Liver (tissue), 9 donors: ENCODE data around the gene DPY19L1. TPM values are rescaled to one million over a fixed set of nuclear protein-coding genes. Genes with fewer than 3 reads are reported as not detected.
"Not testable (repeated sequence)": the region's sequence is repeated elsewhere in the genome, so short reads cannot be mapped to it uniquely, and the experiment has no call there.

Source experiments
- DNase-seq: peaks from one replicate; pipeline ENCODE4 v3.0.0-alpha.2; 2017; ENCODE audit warnings: low spot score
- H3K27ac ChIP-seq, 2 donors: one replicate each; pipeline ENCODE4 v1.7.0; 2013; ENCODE audit warnings: inconsistent platforms in 2 of 2, low read length in 2 of 2, control low read depth in 1 of 2, low read depth in 1 of 2, mild to moderate bottlenecking in 1 of 2
- H3K27me3 ChIP-seq, 4 donors: one replicate each; pipeline versions ENCODE4 v1.6.1 to v1.7.0; 2013; ENCODE audit warnings: low read length in 3 of 4, inconsistent platforms in 1 of 4, mild to moderate bottlenecking in 1 of 4, moderate library complexity in 1 of 4; ENCODE audit not compliant: control insufficient read depth in 4 of 4, insufficient read depth in 4 of 4
- H3K36me3 ChIP-seq, 4 donors: one replicate each; pipeline versions ENCODE4 v1.6.1 to v1.7.0; 2013; ENCODE audit warnings: low read length in 3 of 4, mild to moderate bottlenecking in 3 of 4, low read depth in 1 of 4, moderate library complexity in 1 of 4; ENCODE audit not compliant: control insufficient read depth in 4 of 4, insufficient read depth in 3 of 4
- H3K4me1 ChIP-seq, 4 donors: one replicate each; pipeline versions ENCODE4 v1.6.1 to v1.7.0; 2013; ENCODE audit warnings: low read length in 3 of 4, mild to moderate bottlenecking in 3 of 4, moderate library complexity in 1 of 4; ENCODE audit not compliant: control insufficient read depth in 4 of 4, insufficient read depth in 4 of 4
- H3K4me3 ChIP-seq, 3 donors: one replicate each; pipeline versions ENCODE4 v1.6.1 to v1.7.0; 2013; ENCODE audit warnings: low read length in 3 of 3, control low read depth in 1 of 3, low read depth in 1 of 3, mild to moderate bottlenecking in 1 of 3
- H3K9ac ChIP-seq, 2 donors: one replicate each; pipeline ENCODE4 v1.7.0; 2013; ENCODE audit warnings: low read length in 2 of 2, mild to moderate bottlenecking in 2 of 2, moderate library complexity in 2 of 2, control low read depth in 1 of 2, low read depth in 1 of 2
- H3K9me3 ChIP-seq, 4 donors: one replicate each; pipeline versions ENCODE4 v1.6.1 to v1.7.0; 2013; ENCODE audit warnings: low read length in 3 of 4; ENCODE audit not compliant: control insufficient read depth in 4 of 4
- CTCF ChIP-seq: fragments of 150-350 bp; IDR thresholded peaks from 2 replicates; pipeline ENCODE4 v1.5.1; 2017; ENCODE audit warnings: improper control_type of control experiment, low read depth, low read length; ENCODE audit not compliant: missing input control
- RAD21 ChIP-seq, 2 donors: IDR thresholded peaks; 2 replicates each; pipeline ENCODE4 v1.6.1; 2016; ENCODE audit warnings: antibody characterized with exemption in 2 of 2, mild to moderate bottlenecking in 2 of 2
- REST ChIP-seq: IDR thresholded peaks from 2 replicates; pipeline ENCODE4 v1.6.1; 2016; ENCODE audit warnings: antibody characterized with exemption, mild to moderate bottlenecking
- WGBS: extraction: QIAGEN DNeasy Blood & Tissue Kit; methylation state at CpG from one replicate; pipeline ENCODE4 v1.1.7; 2013; 5-methylcytosine and 5-hydroxymethylcytosine counted together
- polyA plus RNA-seq, 2 donors: library from polyadenylated mRNA; stranded (reverse) in 1 of 2; unstranded in 1 of 2; fragments of 200-250 nt in 1 of 2; fragments of >200 nt in 1 of 2; fragmentation: Nextera tagmentation in 1 of 2; extraction: Ambion mirVana in 1 of 2; gene quantifications; one replicate each; pipeline versions ENCODE4 v1.2.1 to v1.2.3, GENCODE V29; 2013 to 2015
- total RNA-seq, 2 donors: library from RNA; depleted of rRNA; stranded (reverse); fragments of >200 nt; gene quantifications; one replicate each; pipeline ENCODE4 v1.2.3, GENCODE V29; 2014
- donor health status: healthy.
- donor health status: healthy.
- donor health status: healthy.
- donor health status: healthy.
- donor health status: healthy.

The DPY19L1 gene
- total and polyA plus RNA-seq, 4 donors: 3.9 to 24.2 (median 16.9) TPM

- WGBS: 60% methylated on average over 5 of the region's 5 CpGs
- Histone ChIP-seq H3K4me3 (no peak overlapping the region), H3K9me3 (no peaks in the 10 kb centered on the region), H3K27ac (no peak overlapping the region), H3K36me3 (peaks cover 0 to 4% (median under 1%) of the 10 kb centered on the region in 4 donors), H3K9ac (no peak overlapping the region), H3K27me3 (no peaks in the 10 kb centered on the region), H3K4me1 (no peaks in the 10 kb centered on the region)
- DNase-seq: peak; percentile 71
- peak in 1 of 2 donors; percentile 32 for TF ChIP-seq RAD21 (IDR thresholded peaks at IDR 0.05)
- TF ChIP-seq REST: no peak
- peak; percentile 6 for TF ChIP-seq CTCF
These were observed 109.2 kb downstream of the DPY19L1 start for GRCh38 chr7:34928052-34928451.

DNA sequence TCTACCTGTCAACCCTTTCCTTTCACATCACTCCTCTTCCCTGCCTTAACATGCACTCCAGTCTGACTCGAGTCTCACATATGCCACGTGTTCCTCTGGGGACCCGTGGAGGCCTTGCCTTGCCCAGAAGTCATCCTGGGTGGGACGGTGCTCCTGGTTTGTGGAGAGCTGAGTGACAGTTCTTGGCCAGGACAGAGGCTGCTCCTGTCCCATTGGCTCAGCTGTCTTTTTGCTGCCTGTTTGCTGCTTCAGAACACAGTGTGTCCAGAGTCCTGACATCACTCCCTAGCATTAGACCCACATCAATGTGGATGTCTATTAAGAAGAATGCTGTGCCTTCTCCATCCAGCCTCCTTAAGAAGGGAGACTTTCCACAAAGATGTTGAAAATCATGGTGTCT lies 116.8 kb downstream of the DPY19L1 start:
- not testable (repeated sequence) for H3K9me3 ChIP-seq, H3K36me3 ChIP-seq, H3K9ac ChIP-seq, H3K4me3 ChIP-seq, DNase-seq, H3K27me3 ChIP-seq, H3K27ac ChIP-seq, H3K4me1 ChIP-seq
- WGBS: 86% methylated on average over 4 of the region's 4 CpGs

DNA sequence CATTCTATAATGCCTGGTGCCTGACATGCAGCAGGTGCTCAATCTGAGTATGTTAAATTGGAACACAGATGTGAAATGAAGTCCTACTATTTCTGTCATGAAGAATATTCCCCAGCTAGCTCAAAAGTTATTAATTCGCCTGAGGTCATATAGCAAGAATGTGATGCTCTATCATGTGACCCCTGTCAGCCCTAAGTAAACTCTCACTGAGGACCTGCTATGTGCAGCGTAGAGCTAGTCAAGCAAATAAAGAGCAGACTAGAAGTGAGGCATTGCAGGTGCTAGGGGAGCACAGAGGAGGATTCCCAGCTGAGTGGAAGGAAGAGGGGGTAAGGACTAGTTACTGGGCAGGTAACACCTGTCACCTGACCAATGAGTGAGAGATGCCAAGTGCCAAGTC lies 118.2 kb downstream of the DPY19L1 start:
- not testable (repeated sequence) for H3K27ac ChIP-seq, H3K36me3 ChIP-seq, H3K4me3 ChIP-seq, DNase-seq, H3K9ac ChIP-seq, H3K27me3 ChIP-seq, H3K4me1 ChIP-seq, H3K9me3 ChIP-seq
- WGBS: 57% methylated on average over 2 of the region's 2 CpGs

DNA sequence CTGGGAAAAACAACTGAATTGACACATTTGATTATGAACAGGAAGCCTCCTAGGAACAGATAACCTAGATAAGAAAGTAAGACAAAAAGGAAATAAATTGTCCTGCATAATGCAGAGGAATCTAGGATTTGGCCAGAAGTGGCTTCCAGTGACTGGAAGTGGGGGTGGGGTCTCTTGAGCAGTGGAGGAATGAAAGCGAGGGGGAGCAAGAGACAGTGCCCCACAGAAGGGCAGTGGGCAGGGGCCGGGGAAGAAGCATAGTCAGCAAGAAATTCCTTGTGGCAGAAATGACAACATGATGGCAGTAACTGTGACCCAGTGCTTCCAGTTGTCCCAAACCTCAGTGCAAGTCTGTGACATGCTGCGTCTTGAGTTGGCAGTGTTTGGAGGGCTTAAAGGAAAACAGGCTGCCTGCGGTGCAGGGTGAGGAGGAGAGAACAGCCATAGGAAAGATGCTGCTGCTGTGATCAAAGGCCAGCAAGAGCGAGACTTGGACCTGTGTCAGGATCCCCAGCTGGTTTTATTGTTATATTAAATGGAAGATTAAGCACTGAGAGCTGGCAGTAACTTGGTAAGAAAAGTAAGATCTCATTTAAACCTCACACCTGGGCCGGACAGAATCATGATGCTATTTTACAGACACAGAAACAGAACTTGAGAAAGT lies 119.0 kb downstream of the DPY19L1 start:
- not testable (repeated sequence) for H3K4me1 ChIP-seq, H3K36me3 ChIP-seq, H3K9ac ChIP-seq, H3K27ac ChIP-seq, H3K27me3 ChIP-seq, H3K9me3 ChIP-seq, H3K4me3 ChIP-seq, DNase-seq
- 43% methylated on average over 5 of the region's 6 CpGs for WGBS

- not testable (repeated sequence) for H3K9me3 ChIP-seq, H3K4me3 ChIP-seq, DNase-seq, H3K27ac ChIP-seq, H3K27me3 ChIP-seq, H3K4me1 ChIP-seq, H3K9ac ChIP-seq, H3K36me3 ChIP-seq
- WGBS: 78% methylated on average over 4 of the region's 4 CpGs
These were observed 119.8 kb downstream of the DPY19L1 start for GRCh38 chr7:34917515-34917914.
